Left lung (tissue), 10 donors: Measurements from ENCODE around the gene DAB2IP. TPM values are rescaled to one million over a fixed set of nuclear protein-coding genes. Genes with fewer than 3 reads are reported as not detected.

ENCODE experiments used
- ATAC-seq: fragments of 200-7000 bp; cut with Tn5 transposase; one replicate; pipeline ENCODE4 v1.9.1; 2020; ENCODE audit warnings: moderate library complexity
- DNase-seq, 4 donors: peaks; one replicate each; pipeline ENCODE4 v3.0.0-alpha.2; 2013 to 2020
- H3K27ac ChIP-seq, 2 donors: fragments of 200-600 bp; sonication (generic) in 1 of 2; one replicate each; pipeline versions ENCODE4 v1.5.0 to v1.8.0; 2020 to 2021
- H3K27me3 ChIP-seq, 2 donors: fragments of 200-600 bp; sonication (generic) in 1 of 2; one replicate each; pipeline versions ENCODE4 v1.5.0 to v1.8.0; 2020 to 2021
- H3K36me3 ChIP-seq, 2 donors: fragments of 200-600 bp; sonication (generic) in 1 of 2; one replicate each; pipeline versions ENCODE4 v1.5.0 to v1.8.0; 2020 to 2021
- H3K4me1 ChIP-seq, 2 donors: fragments of 200-600 bp; one replicate each; pipeline ENCODE4 v1.8.0; 2021
- H3K4me3 ChIP-seq, 2 donors: fragments of 200-600 bp; sonication (generic) in 1 of 2; one replicate each; pipeline versions ENCODE4 v1.5.0 to v1.8.0; 2020 to 2021; ENCODE audit warnings: mild to moderate bottlenecking in 1 of 2
- H3K9me3 ChIP-seq, 2 donors: fragments of 200-600 bp; sonication (generic) in 1 of 2; one replicate each; pipeline versions ENCODE4 v1.5.0 to v1.8.0; 2020 to 2021
- CTCF ChIP-seq, 2 donors: fragments of 200-600 bp; sonication (generic) in 1 of 2; IDR thresholded peaks; one replicate each; pipeline versions ENCODE4 v1.5.0 to v1.8.0; 2021; ENCODE audit warnings: antibody characterized with exemption in 2 of 2
- intact Hi-C, 2 donors: fragments of 100-400 bp; cut with DNase I; formaldehyde crosslinking; loops; one replicate each; pipeline versions ENCODE4 v1.11.2 to v1.14.2; 2022
- polyA plus RNA-seq, 6 donors: library from polyadenylated mRNA; unstranded; fragments of 120-200 nt; gene quantifications; one replicate each; pipeline ENCODE4 v1.2.1, GENCODE V29; 2013; ENCODE audit not compliant: insufficient read length in 6 of 6
- total RNA-seq, 2 donors: library from RNA; stranded (reverse); fragmentation: NEBNext Ultra II Directional; extraction: Animal tissue kit (Norgen Biotek cat#: 25700); gene quantifications; one replicate each; pipeline ENCODE4 v1.2.1, GENCODE V29; 2021
- donor health status: DM: no; HTN: yes; CAD: no.
- donor health status: DM: no; HTN: no; CAD: no.

The DAB2IP gene
- total and polyA plus RNA-seq, 8 donors: 25.0 to 53.4 (median 34.6) TPM

DNA sequence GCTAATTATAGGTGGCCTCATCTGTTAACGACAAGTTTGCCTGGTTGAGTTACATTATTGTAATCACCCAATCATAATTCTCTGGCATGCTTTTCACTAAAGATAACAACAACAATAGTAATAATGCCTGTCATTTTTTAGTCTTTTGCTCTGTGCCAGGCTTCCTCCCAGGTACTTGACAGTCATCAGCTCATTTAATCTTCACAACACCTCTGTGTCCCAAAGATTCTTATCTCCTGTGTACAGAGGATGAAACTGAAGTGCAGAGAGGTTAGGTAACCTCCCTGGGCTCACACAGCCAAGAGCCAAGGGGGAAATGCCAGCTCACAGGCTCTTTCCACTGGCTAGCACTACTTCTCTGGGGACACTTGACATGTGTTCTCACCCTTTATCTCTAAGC lies 77.5 kb downstream of the DAB2IP start:
- Histone ChIP-seq H3K36me3 (no peaks in the 10 kb centered on the region), H3K9me3 (no peaks in the 10 kb centered on the region), H3K4me3 (no peak overlapping the region), H3K27me3 (no peaks in the 10 kb centered on the region), H3K4me1 (peaks cover 24 to 48% of the 10 kb centered on the region in 2 donors), H3K27ac (no peak overlapping the region)
- TF ChIP-seq CTCF (IDR thresholded peaks at IDR 0.05): no peak
- intact Hi-C loops: no loop called here
- ATAC-seq (no peak), DNase-seq (peak in 1 of 4 donors; percentile 1)

DNA sequence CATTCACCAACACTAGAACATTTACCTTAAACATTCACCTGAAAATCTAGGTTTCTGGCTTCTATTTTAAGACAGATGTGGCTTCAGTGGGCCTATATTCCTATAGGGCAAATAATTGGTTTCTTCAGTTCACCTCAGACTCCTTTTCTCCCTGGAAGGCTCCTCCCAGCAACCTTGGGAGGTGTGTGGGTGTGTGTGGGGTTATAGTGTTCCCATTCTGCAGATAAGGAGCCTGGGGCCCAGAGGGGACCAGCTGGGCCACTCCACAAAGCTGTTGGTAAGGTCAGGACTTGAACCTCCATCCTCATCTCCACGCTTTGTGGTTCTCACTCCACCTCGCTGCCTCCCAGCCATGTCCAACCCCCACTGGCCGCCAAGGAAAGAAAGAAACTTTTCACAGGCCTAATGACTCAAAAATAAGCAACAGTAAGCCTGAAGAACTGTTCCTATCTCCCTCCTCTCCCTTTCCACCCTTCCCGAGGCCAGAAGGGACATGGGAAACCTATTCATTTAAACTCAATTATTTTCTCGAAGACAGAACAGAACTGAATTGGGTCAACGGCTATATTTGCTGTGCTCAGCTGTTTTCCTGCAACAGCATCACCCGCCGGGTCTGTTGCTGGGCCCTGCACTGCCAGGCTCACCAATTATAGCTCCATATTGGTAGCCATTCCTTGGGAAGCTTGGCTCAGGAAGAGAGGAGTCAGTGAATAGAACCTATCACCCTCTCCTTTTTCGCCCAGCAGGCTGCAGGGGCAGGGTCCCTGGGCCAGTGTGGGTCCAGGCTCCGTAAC lies 78.5 kb downstream of the DAB2IP start:
- Histone ChIP-seq H3K27ac (no peak overlapping the region), H3K4me3 (no peak overlapping the region), H3K4me1 (peaks cover 23 to 45% of the 10 kb centered on the region in 2 donors), H3K27me3 (peaks cover 0 to 4% of the 10 kb centered on the region in 2 donors), H3K36me3 (no peaks in the 10 kb centered on the region), H3K9me3 (no peaks in the 10 kb centered on the region)
- DNase-seq: no peak
- intact Hi-C loops: no loop called here
- TF ChIP-seq CTCF (IDR thresholded peaks at IDR 0.05): no peak
- no peak for ATAC-seq

GRCh38 chr9:121731090-121731489 lies 79.7 kb downstream of the DAB2IP start:
- DNase-seq: no peak
- no peak for ATAC-seq
- intact Hi-C loops: no loop called here
- no peak overlapping the region for H3K27ac ChIP-seq
- H3K27me3 ChIP-seq: peaks cover 0 to 16% of the 10 kb centered on the region in 2 donors
- no peaks in the 10 kb centered on the region for H3K9me3 ChIP-seq
- TF ChIP-seq CTCF (IDR thresholded peaks at IDR 0.05): no peak
- peaks cover 28 to 56% of the 10 kb centered on the region in 2 donors for H3K4me1 ChIP-seq
- no peaks in the 10 kb centered on the region for H3K36me3 ChIP-seq
- H3K4me3 ChIP-seq: no peak overlapping the region

DNA sequence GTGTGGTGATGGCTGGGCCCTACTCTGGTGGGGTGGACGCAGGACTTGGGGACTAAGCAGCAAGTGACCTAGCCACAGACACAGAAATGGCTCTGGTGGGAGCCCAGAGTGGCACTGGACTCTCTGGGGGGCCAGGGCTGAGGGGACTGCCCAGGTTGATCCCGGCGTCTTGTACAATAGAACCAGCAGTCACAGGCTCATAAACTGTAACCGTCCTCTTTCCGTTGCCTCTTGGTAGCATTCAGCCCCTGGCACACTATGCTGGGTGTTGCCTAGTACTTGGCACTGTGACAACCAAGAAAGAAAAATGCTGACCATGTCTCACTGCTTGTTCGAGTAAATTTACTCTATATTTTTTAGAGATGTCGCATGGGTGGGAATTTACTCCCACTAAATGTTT lies 80.5 kb downstream of the DAB2IP start:
- Histone ChIP-seq H3K36me3 (no peaks in the 10 kb centered on the region), H3K4me1 (peaks cover 31 to 62% of the 10 kb centered on the region in 2 donors), H3K4me3 (no peak overlapping the region), H3K27ac (no peak overlapping the region), H3K9me3 (no peaks in the 10 kb centered on the region), H3K27me3 (peaks cover 0 to 24% of the 10 kb centered on the region in 2 donors)
- intact Hi-C loops: no loop called here
- ATAC-seq: no peak
- no peak for DNase-seq
- TF ChIP-seq CTCF (IDR thresholded peaks at IDR 0.05): no peak

DNA sequence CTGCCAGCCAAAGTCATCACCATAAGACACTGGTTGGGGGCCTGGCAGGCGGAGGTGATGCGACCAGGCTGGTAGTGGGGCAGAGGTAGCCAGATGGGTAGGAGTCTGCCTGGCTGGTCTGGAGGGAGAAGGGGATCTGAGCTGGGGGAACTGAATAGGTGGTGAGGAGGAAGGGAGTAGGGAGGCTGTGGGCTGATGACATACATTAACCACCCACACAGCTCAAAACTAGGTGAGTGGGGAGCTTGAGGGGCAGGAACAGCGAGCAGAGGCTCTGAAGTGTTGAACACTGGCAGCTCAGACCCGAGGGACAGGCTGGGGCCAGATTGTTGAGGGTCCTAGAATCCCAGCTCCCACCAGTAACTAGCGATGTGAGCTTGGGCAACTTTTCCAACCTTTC lies 81.0 kb downstream of the DAB2IP start:
- no peak for DNase-seq
- H3K9me3 ChIP-seq: no peaks in the 10 kb centered on the region
- no peaks in the 10 kb centered on the region for H3K36me3 ChIP-seq
- intact Hi-C loops: no loop called here
- TF ChIP-seq CTCF (IDR thresholded peaks at IDR 0.05): no peak
- no peak overlapping the region for H3K27ac ChIP-seq
- peaks cover 0 to 29% of the 10 kb centered on the region in 2 donors for H3K27me3 ChIP-seq
- no peak for ATAC-seq
- H3K4me3 ChIP-seq: no peak overlapping the region
- peaks cover 31 to 62% of the 10 kb centered on the region in 2 donors for H3K4me1 ChIP-seq
